Stimulated activated CD8-positive, alpha-beta memory T cell treated with anti-CD3 and anti-CD28 coated beads, Interleukin-4, amount 100 ng/mL, for 48 hours (primary cell): ENCODE data around the gene GBX2.
A peak's percentile ranks its signal among the peaks of the same experiment; 100 is the strongest.

ENCODE experiments used
- DNase-seq: peaks from one replicate; pipeline ENCODE4 v3.0.0-alpha.2; 2020

GBX2 gene

GRCh38 chr2:236180076-236180816 is 12.1 kb upstream of the GBX2 start:
- DNase-seq = no peak

- DNase-seq = no peak
These were observed 11.3 kb upstream of the GBX2 start for GRCh38 chr2:236179236-236180075.

- DNase-seq = no peak
These were observed 10.7 kb upstream of the GBX2 start for GRCh38 chr2:236178890-236179235.

GRCh38 chr2:236177967-236178889 is 10.0 kb upstream of the GBX2 start:
- DNase-seq = peak; percentile 76

GRCh38 chr2:236177604-236177966 is 9.4 kb upstream of the GBX2 start:
- peak; percentile 69 for DNase-seq

GRCh38 chr2:236176951-236177350 is 8.8 kb upstream of the GBX2 start:
- no peak for DNase-seq

GRCh38 chr2:236176417-236176816 is 8.2 kb upstream of the GBX2 start:
- no peak for DNase-seq

GRCh38 chr2:236175548-236176150 is 7.5 kb upstream of the GBX2 start:
- DNase-seq = no peak

GRCh38 chr2:236173729-236174607 is 5.8 kb upstream of the GBX2 start:
- DNase-seq = no peak

- DNase-seq = no peak
These were observed 5.0 kb upstream of the GBX2 start for GRCh38 chr2:236173036-236173728.

- DNase-seq = no peak
These were observed 4.3 kb upstream of the GBX2 start for GRCh38 chr2:236172255-236173035.

GRCh38 chr2:236171680-236172254 is 3.6 kb upstream of the GBX2 start:
- no peak for DNase-seq

GRCh38 chr2:236171181-236171679 is 3.0 kb upstream of the GBX2 start:
- no peak for DNase-seq

GRCh38 chr2:236170590-236171165 is 2.5 kb upstream of the GBX2 start:
- DNase-seq = no peak

- no peak for DNase-seq
These were observed 1.8 kb upstream of the GBX2 start for GRCh38 chr2:236169741-236170589.

GRCh38 chr2:236169151-236169721 is 1.1 kb upstream of the GBX2 start:
- DNase-seq = no peak

GRCh38 chr2:236167297-236168109 is 683 bp downstream of the GBX2 start:
- DNase-seq = no peak
